CD4-positive, alpha-beta T cell (primary cell): ENCODE measurements around the gene GNG5. TPM values are rescaled to one million over a fixed set of nuclear protein-coding genes. Genes with fewer than 3 reads are reported as not detected.

Experiments used
- ATAC-seq: fragments of 200-7000 bp; cut with Tn5 transposase; one replicate; pipeline ENCODE4 v1.10.0; 2022; ENCODE audit warnings: mild to moderate bottlenecking; ENCODE audit not compliant: poor library complexity
- CTCF ChIA-PET: fragments of 350-600 bp; sonication (Branson Sonifier 250); formaldehyde crosslinking; loops from one replicate; lab custom pipeline; 2021; ENCODE audit warnings: antibody characterized with exemption, inconsistent platforms; lab: Charles Lee
- POLR2A ChIA-PET: fragments of 350-600 bp; sonication (Branson Sonifier 250); formaldehyde crosslinking; loops from one replicate; lab custom pipeline; 2021; ENCODE audit warnings: antibody characterized with exemption, inconsistent platforms; lab: Charles Lee
- DNase-seq, 14 experiments: peaks; one replicate each; pipeline ENCODE4 v3.0.0-alpha.2; 2013 to 2020; ENCODE audit warnings: mixed read lengths in 2 of 14
- H3K27ac ChIP-seq, 2 donors: one replicate each; pipeline versions ENCODE4 v1.5.1 to v1.7.0; 2013; ENCODE audit warnings: low read length in 2 of 2, low read depth in 1 of 2, mild to moderate bottlenecking in 1 of 2
- H3K27me3 ChIP-seq, 2 experiments: 1 replicate in 1 of 2; 2 replicates in 1 of 2; pipeline versions ENCODE4 v1.6.1 to v1.7.0; 2013; ENCODE audit warnings: low read length in 2 of 2, control low read depth in 1 of 2, mild to moderate bottlenecking in 1 of 2, moderate library complexity in 1 of 2; ENCODE audit not compliant: insufficient read depth in 2 of 2, control insufficient read depth in 1 of 2
- H3K36me3 ChIP-seq: one replicate; pipeline ENCODE4 v1.6.1; 2013; ENCODE audit warnings: low read length, control low read depth; ENCODE audit not compliant: insufficient read depth
- H3K4me1 ChIP-seq: one replicate; pipeline ENCODE4 v1.6.1; 2013; ENCODE audit warnings: low read length, control low read depth; ENCODE audit not compliant: insufficient read depth
- H3K4me3 ChIP-seq: one replicate; pipeline ENCODE4 v1.5.1; 2013; ENCODE audit warnings: mild to moderate bottlenecking, low read length, moderate library complexity
- H3K9me3 ChIP-seq, 2 experiments: 1 replicate in 1 of 2; 2 replicates in 1 of 2; pipeline versions ENCODE4 v1.6.1 to v1.7.0; 2013; ENCODE audit warnings: low read length in 2 of 2, mild to moderate bottlenecking in 2 of 2, control low read depth in 1 of 2, moderate library complexity in 1 of 2; ENCODE audit not compliant: control insufficient read depth in 1 of 2, insufficient read depth in 1 of 2
- H3K27ac Mint-ChIP-seq: one replicate; pipeline ENCODE4 v1.8.0; 2020; ENCODE audit warnings: mixed read lengths
- H3K27me3 Mint-ChIP-seq: one replicate; pipeline ENCODE4 v1.8.0; 2021; ENCODE audit warnings: mixed read lengths
- H3K36me3 Mint-ChIP-seq: one replicate; pipeline ENCODE4 v1.8.0; 2021; ENCODE audit warnings: low read depth, mixed read lengths
- H3K4me1 Mint-ChIP-seq: one replicate; pipeline ENCODE4 v1.8.0; 2021; ENCODE audit warnings: low read depth, mixed read lengths
- H3K4me3 Mint-ChIP-seq: one replicate; pipeline ENCODE4 v1.8.0; 2020; ENCODE audit warnings: mild to moderate bottlenecking, mixed read lengths
- H3K9me3 Mint-ChIP-seq: one replicate; pipeline ENCODE4 v1.8.0; 2020; ENCODE audit warnings: mixed read lengths
- intact Hi-C, 2 experiments: fragments of 100-400 bp; cut with DNase I in 1 of 2; cut with micrococcal nuclease in 1 of 2; formaldehyde crosslinking; loops; one replicate each; pipeline versions ENCODE4 v1.15.1 to v1.9.0; 2023 to 2025; cut with DNase I, micrococcal nuclease
- total RNA-seq, 174 experiments: library from RNA in 2 of 174; stranded (reverse) in 2 of 174; gene quantifications; one replicate each; pipeline ENCODE4 v1.2.3 and lab custom pipeline; 2021 to 2026
- TF ChIP-seq, protein P1 (sequence below): fragments of 200-600 bp; IDR thresholded peaks from one replicate; pipeline ENCODE4 v1.8.0; 2022; ENCODE audit warnings: antibody characterized with exemption, mild to moderate bottlenecking

GNG5 gene
- total RNA-seq, 2 experiments from 2014 or later = 23.6 to 24.6 TPM

DNA sequence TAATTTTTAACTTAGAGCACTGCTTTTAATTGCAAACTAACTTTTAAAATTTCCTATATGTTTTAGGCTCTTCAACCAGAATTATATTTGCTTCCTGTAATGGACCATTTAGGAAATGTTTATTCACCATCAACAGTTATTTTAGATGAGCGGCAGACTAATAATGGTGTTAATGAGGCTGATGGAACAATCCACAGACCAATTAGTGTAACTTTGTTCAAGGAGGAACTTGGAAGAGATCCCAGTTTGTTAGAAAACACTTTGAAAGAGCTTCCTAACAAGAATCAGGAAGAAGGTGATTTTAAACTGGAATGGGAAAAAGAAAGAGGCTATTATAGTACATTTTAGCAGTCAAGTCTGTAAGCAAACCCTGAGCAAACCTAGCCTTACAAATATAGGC lies 19.4 kb upstream of the GNG5 start:
- Mint-ChIP-seq H3K27me3 (no peaks in the 10 kb centered on the region), H3K9me3 (no peaks in the 10 kb centered on the region), H3K27ac (no peak overlapping the region), H3K4me3 (no peak overlapping the region), H3K36me3 (peaks cover 11% of the 10 kb centered on the region), H3K4me1 (no peaks in the 10 kb centered on the region)
- TF ChIP-seq, protein P1, sequence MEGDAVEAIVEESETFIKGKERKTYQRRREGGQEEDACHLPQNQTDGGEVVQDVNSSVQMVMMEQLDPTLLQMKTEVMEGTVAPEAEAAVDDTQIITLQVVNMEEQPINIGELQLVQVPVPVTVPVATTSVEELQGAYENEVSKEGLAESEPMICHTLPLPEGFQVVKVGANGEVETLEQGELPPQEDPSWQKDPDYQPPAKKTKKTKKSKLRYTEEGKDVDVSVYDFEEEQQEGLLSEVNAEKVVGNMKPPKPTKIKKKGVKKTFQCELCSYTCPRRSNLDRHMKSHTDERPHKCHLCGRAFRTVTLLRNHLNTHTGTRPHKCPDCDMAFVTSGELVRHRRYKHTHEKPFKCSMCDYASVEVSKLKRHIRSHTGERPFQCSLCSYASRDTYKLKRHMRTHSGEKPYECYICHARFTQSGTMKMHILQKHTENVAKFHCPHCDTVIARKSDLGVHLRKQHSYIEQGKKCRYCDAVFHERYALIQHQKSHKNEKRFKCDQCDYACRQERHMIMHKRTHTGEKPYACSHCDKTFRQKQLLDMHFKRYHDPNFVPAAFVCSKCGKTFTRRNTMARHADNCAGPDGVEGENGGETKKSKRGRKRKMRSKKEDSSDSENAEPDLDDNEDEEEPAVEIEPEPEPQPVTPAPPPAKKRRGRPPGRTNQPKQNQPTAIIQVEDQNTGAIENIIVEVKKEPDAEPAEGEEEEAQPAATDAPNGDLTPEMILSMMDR = no peak
- CTCF ChIA-PET = no interaction called here
- no peak overlapping the region for H3K27ac ChIP-seq
- no peaks in the 10 kb centered on the region for H3K36me3 ChIP-seq
- intact Hi-C loops = no loop called here
- no peaks in the 10 kb centered on the region for H3K4me1 ChIP-seq
- H3K4me3 ChIP-seq = no peak overlapping the region
- POLR2A ChIA-PET = no interaction called here
- no peak for ATAC-seq
- H3K27me3 ChIP-seq = no peaks in the 10 kb centered on the region
- H3K9me3 ChIP-seq = no peaks in the 10 kb centered on the region
- no peak for DNase-seq

DNA sequence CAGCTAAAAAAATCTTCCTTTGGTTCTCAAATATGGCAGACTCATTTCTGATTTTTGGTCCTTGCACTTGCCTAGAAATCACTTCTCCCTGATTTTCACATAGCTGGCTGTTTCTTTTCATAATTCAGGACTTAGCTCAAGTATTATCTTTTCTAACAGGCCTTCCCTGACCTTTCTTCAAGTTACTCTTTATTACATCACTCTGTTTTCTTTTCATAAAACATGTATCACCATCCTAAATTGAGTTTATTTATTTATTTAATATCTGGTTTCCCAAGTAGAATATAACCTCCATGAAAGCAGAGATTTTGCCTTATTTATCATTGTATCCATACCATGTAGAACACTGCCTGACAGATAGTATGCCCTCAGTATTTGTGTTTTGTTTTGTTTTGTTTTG lies 18.2 kb upstream of the GNG5 start:
- Histone ChIP-seq H3K4me1 (no peaks in the 10 kb centered on the region), H3K27ac (no peak overlapping the region), H3K36me3 (no peaks in the 10 kb centered on the region), H3K27me3 (no peaks in the 10 kb centered on the region), H3K9me3 (no peaks in the 10 kb centered on the region), H3K4me3 (no peak overlapping the region)
- ChIA-PET CTCF (no interaction called here), POLR2A (interaction anchor here (0.5 kb wide), 1 partner anchor 89 kb away, joined by 5 read pairs; no protein-coding TSS in a partner anchor)
- Mint-ChIP-seq H3K4me3 (no peak overlapping the region), H3K27ac (no peak overlapping the region), H3K4me1 (no peaks in the 10 kb centered on the region), H3K27me3 (no peaks in the 10 kb centered on the region), H3K36me3 (peaks cover 5% of the 10 kb centered on the region), H3K9me3 (no peaks in the 10 kb centered on the region)
- TF ChIP-seq, protein P1 = no peak
- no peak for DNase-seq
- ATAC-seq = no peak
- intact Hi-C loops = no loop called here

DNA sequence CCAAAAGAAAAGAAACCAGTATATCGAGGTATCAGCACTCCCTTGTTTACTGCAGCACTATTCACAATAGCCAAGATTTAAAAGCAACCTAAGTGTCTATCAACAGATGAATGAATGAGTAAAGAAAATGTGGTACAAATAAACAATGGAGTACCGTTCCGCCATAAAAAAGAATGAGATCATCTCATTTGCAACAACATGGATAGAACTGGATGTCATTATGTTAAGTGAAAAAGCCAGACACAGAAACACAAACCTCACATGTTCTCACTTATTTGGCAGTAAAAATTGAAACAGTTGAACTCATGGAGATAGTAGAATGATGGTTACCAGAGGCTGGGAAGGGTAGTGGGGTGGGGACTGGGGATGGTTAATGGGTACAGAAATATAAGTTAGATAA lies 4.3 kb upstream of the GNG5 start:
- Mint-ChIP-seq H3K4me3 (no peak overlapping the region), H3K9me3 (no peaks in the 10 kb centered on the region), H3K27ac (no peak overlapping the region), H3K36me3 (peaks cover 7% of the 10 kb centered on the region), H3K4me1 (peaks cover 21% of the 10 kb centered on the region), H3K27me3 (no peaks in the 10 kb centered on the region)
- Histone ChIP-seq H3K4me1 (no peaks in the 10 kb centered on the region), H3K27ac (no peak overlapping the region), H3K27me3 (no peaks in the 10 kb centered on the region), H3K4me3 (no peak overlapping the region), H3K36me3 (no peaks in the 10 kb centered on the region), H3K9me3 (no peaks in the 10 kb centered on the region)
- intact Hi-C loops = no loop called here
- ATAC-seq (no peak), DNase-seq (no peak)
- CTCF ChIA-PET = interaction anchor here (1.0 kb wide), 1 partner anchor 68 kb away, joined by 6 read pairs; no protein-coding TSS in a partner anchor
- POLR2A ChIA-PET = no interaction called here
- TF ChIP-seq, protein P1 = no peak
